ENCODE measurements around the gene CNTN6.

Gene CNTN6

GRCh38 chr3:1092771-1093170, at the start of gene CNTN6:
Gene CNTN6 (plus strand): TSS chr3:1093024. CDS start chr3:1148009, 54,985 bp downstream.
- Histone ChIP-seq H3K9me3 (ENCODE audit: control insufficient read depth in 2 of 2, low read length in 2 of 2) (no peaks in the 10 kb centered on the region), H3K4me3 (ENCODE audit: low read length in 2 of 2) (no peak within 1 kb of the TSS), H3K36me3 (ENCODE audit: control insufficient read depth in 2 of 2, insufficient read depth in 2 of 2, low read length in 2 of 2) (no peaks in the 10 kb centered on the region), H3K27me3 (ENCODE audit: control insufficient read depth in 1 of 2, insufficient read depth in 2 of 2, low read length in 2 of 2) (no peaks in the 10 kb centered on the region), H3K4me1 (ENCODE audit: control insufficient read depth, insufficient read depth, low read length) (no peaks in the 10 kb centered on the region), H3K27ac (ENCODE audit: low read length) (no peak within 1 kb of the TSS), H3K9ac (ENCODE audit: low read length in 2 of 2) (no peak within 1 kb of the TSS)

GRCh38 chr3:1048558-1048957, 44.3 kb upstream of the CNTN6 start:
- H3K27me3 ChIP-seq (ENCODE audit: control insufficient read depth in 1 of 2, insufficient read depth in 2 of 2, low read length in 2 of 2) = no peaks in the 10 kb centered on the region
- no peak overlapping the region for H3K4me3 ChIP-seq (ENCODE audit: low read length in 2 of 2)
- no peaks in the 10 kb centered on the region for H3K4me1 ChIP-seq (ENCODE audit: control insufficient read depth, insufficient read depth, low read length)
- no peak overlapping the region for H3K27ac ChIP-seq (ENCODE audit: low read length)
- H3K36me3 ChIP-seq (ENCODE audit: control insufficient read depth in 2 of 2, insufficient read depth in 2 of 2, low read length in 2 of 2) = no peaks in the 10 kb centered on the region
- H3K9me3 ChIP-seq (ENCODE audit: control insufficient read depth in 2 of 2, low read length in 2 of 2) = no peaks in the 10 kb centered on the region
- no peak overlapping the region for H3K9ac ChIP-seq (ENCODE audit: low read length in 2 of 2)

- no peak overlapping the region for H3K9ac ChIP-seq (ENCODE audit: low read length in 2 of 2)
- H3K36me3 ChIP-seq (ENCODE audit: control insufficient read depth in 2 of 2, insufficient read depth in 2 of 2, low read length in 2 of 2) = no peaks in the 10 kb centered on the region
- H3K4me1 ChIP-seq (ENCODE audit: control insufficient read depth, insufficient read depth, low read length) = no peaks in the 10 kb centered on the region
- H3K27me3 ChIP-seq (ENCODE audit: control insufficient read depth in 1 of 2, insufficient read depth in 2 of 2, low read length in 2 of 2) = no peaks in the 10 kb centered on the region
- H3K4me3 ChIP-seq (ENCODE audit: low read length in 2 of 2) = no peak overlapping the region
- no peaks in the 10 kb centered on the region for H3K9me3 ChIP-seq (ENCODE audit: control insufficient read depth in 2 of 2, low read length in 2 of 2)
- no peak overlapping the region for H3K27ac ChIP-seq (ENCODE audit: low read length)
Observed at GRCh38 chr3:1055870-1056269, 37.0 kb upstream of the CNTN6 start.

- H3K27ac ChIP-seq (ENCODE audit: low read length) = no peak overlapping the region
Observed at GRCh38 chr3:1056744-1057143, 36.1 kb upstream of the CNTN6 start.

GRCh38 chr3:1057436-1057835, 35.4 kb upstream of the CNTN6 start:
- no peak overlapping the region for H3K27ac ChIP-seq (ENCODE audit: low read length)
- H3K36me3 ChIP-seq (ENCODE audit: control insufficient read depth in 2 of 2, insufficient read depth in 2 of 2, low read length in 2 of 2) = no peaks in the 10 kb centered on the region
- no peak overlapping the region for H3K4me3 ChIP-seq (ENCODE audit: low read length in 2 of 2)
- H3K9me3 ChIP-seq (ENCODE audit: control insufficient read depth in 2 of 2, low read length in 2 of 2) = no peaks in the 10 kb centered on the region
- H3K9ac ChIP-seq (ENCODE audit: low read length in 2 of 2) = no peak overlapping the region
- H3K4me1 ChIP-seq (ENCODE audit: control insufficient read depth, insufficient read depth, low read length) = no peaks in the 10 kb centered on the region
- H3K27me3 ChIP-seq (ENCODE audit: control insufficient read depth in 1 of 2, insufficient read depth in 2 of 2, low read length in 2 of 2) = no peaks in the 10 kb centered on the region

More at GRCh38 chr3:1056744-1057143, 36.1 kb upstream of the CNTN6 start:
- H3K9ac ChIP-seq (ENCODE audit: low read length in 2 of 2) = no peak overlapping the region
- H3K4me1 ChIP-seq (ENCODE audit: control insufficient read depth, insufficient read depth, low read length) = no peaks in the 10 kb centered on the region
- H3K27me3 ChIP-seq (ENCODE audit: control insufficient read depth in 1 of 2, insufficient read depth in 2 of 2, low read length in 2 of 2) = no peaks in the 10 kb centered on the region
- no peak overlapping the region for H3K4me3 ChIP-seq (ENCODE audit: low read length in 2 of 2)
- H3K36me3 ChIP-seq (ENCODE audit: control insufficient read depth in 2 of 2, insufficient read depth in 2 of 2, low read length in 2 of 2) = no peaks in the 10 kb centered on the region
- no peaks in the 10 kb centered on the region for H3K9me3 ChIP-seq (ENCODE audit: control insufficient read depth in 2 of 2, low read length in 2 of 2)

- Histone ChIP-seq H3K27me3 (ENCODE audit: control insufficient read depth in 1 of 2, insufficient read depth in 2 of 2, low read length in 2 of 2) (no peaks in the 10 kb centered on the region), H3K9ac (ENCODE audit: low read length in 2 of 2) (no peak overlapping the region), H3K9me3 (ENCODE audit: control insufficient read depth in 2 of 2, low read length in 2 of 2) (no peaks in the 10 kb centered on the region), H3K27ac (ENCODE audit: low read length) (no peak overlapping the region), H3K4me3 (ENCODE audit: low read length in 2 of 2) (no peak overlapping the region), H3K4me1 (ENCODE audit: control insufficient read depth, insufficient read depth, low read length) (no peaks in the 10 kb centered on the region), H3K36me3 (ENCODE audit: control insufficient read depth in 2 of 2, insufficient read depth in 2 of 2, low read length in 2 of 2) (no peaks in the 10 kb centered on the region)
Observed at GRCh38 chr3:1068985-1069384, 23.8 kb upstream of the CNTN6 start.

- no peak overlapping the region for H3K27ac ChIP-seq (ENCODE audit: low read length)
- no peak overlapping the region for H3K9ac ChIP-seq (ENCODE audit: low read length in 2 of 2)
- no peaks in the 10 kb centered on the region for H3K27me3 ChIP-seq (ENCODE audit: control insufficient read depth in 1 of 2, insufficient read depth in 2 of 2, low read length in 2 of 2)
- H3K9me3 ChIP-seq (ENCODE audit: control insufficient read depth in 2 of 2, low read length in 2 of 2) = no peaks in the 10 kb centered on the region
- no peak overlapping the region for H3K4me3 ChIP-seq (ENCODE audit: low read length in 2 of 2)
- no peaks in the 10 kb centered on the region for H3K36me3 ChIP-seq (ENCODE audit: control insufficient read depth in 2 of 2, insufficient read depth in 2 of 2, low read length in 2 of 2)
- H3K4me1 ChIP-seq (ENCODE audit: control insufficient read depth, insufficient read depth, low read length) = no peaks in the 10 kb centered on the region
Observed at GRCh38 chr3:1072041-1072440, 20.8 kb upstream of the CNTN6 start.

GRCh38 chr3:1079662-1080061, 13.2 kb upstream of the CNTN6 start:
- H3K27ac ChIP-seq (ENCODE audit: low read length) = no peak overlapping the region
- no peaks in the 10 kb centered on the region for H3K27me3 ChIP-seq (ENCODE audit: control insufficient read depth in 1 of 2, insufficient read depth in 2 of 2, low read length in 2 of 2)
- H3K4me3 ChIP-seq (ENCODE audit: low read length in 2 of 2) = no peak overlapping the region
- H3K4me1 ChIP-seq (ENCODE audit: control insufficient read depth, insufficient read depth, low read length) = no peaks in the 10 kb centered on the region
- H3K9ac ChIP-seq (ENCODE audit: low read length in 2 of 2) = no peak overlapping the region
- H3K9me3 ChIP-seq (ENCODE audit: control insufficient read depth in 2 of 2, low read length in 2 of 2) = no peaks in the 10 kb centered on the region
- H3K36me3 ChIP-seq (ENCODE audit: control insufficient read depth in 2 of 2, insufficient read depth in 2 of 2, low read length in 2 of 2) = no peaks in the 10 kb centered on the region

GRCh38 chr3:1082108-1082507, 10.7 kb upstream of the CNTN6 start:
- Histone ChIP-seq H3K9ac (ENCODE audit: low read length in 2 of 2) (no peak overlapping the region), H3K4me1 (ENCODE audit: control insufficient read depth, insufficient read depth, low read length) (no peaks in the 10 kb centered on the region), H3K9me3 (ENCODE audit: control insufficient read depth in 2 of 2, low read length in 2 of 2) (no peaks in the 10 kb centered on the region), H3K36me3 (ENCODE audit: control insufficient read depth in 2 of 2, insufficient read depth in 2 of 2, low read length in 2 of 2) (no peaks in the 10 kb centered on the region), H3K27ac (ENCODE audit: low read length) (no peak overlapping the region), H3K4me3 (ENCODE audit: low read length in 2 of 2) (no peak overlapping the region), H3K27me3 (ENCODE audit: control insufficient read depth in 1 of 2, insufficient read depth in 2 of 2, low read length in 2 of 2) (no peaks in the 10 kb centered on the region)

- H3K36me3 ChIP-seq (ENCODE audit: control insufficient read depth in 2 of 2, insufficient read depth in 2 of 2, low read length in 2 of 2) = no peaks in the 10 kb centered on the region
- H3K27ac ChIP-seq (ENCODE audit: low read length) = no peak overlapping the region
- H3K9ac ChIP-seq (ENCODE audit: low read length in 2 of 2) = no peak overlapping the region
- H3K9me3 ChIP-seq (ENCODE audit: control insufficient read depth in 2 of 2, low read length in 2 of 2) = no peaks in the 10 kb centered on the region
- H3K4me1 ChIP-seq (ENCODE audit: control insufficient read depth, insufficient read depth, low read length) = no peaks in the 10 kb centered on the region
- H3K4me3 ChIP-seq (ENCODE audit: low read length in 2 of 2) = no peak overlapping the region
- no peaks in the 10 kb centered on the region for H3K27me3 ChIP-seq (ENCODE audit: control insufficient read depth in 1 of 2, insufficient read depth in 2 of 2, low read length in 2 of 2)
Observed at GRCh38 chr3:1087066-1087560, 5.7 kb upstream of the CNTN6 start.

- no peak overlapping the region for H3K9ac ChIP-seq (ENCODE audit: low read length in 2 of 2)
- H3K36me3 ChIP-seq (ENCODE audit: control insufficient read depth in 2 of 2, insufficient read depth in 2 of 2, low read length in 2 of 2) = no peaks in the 10 kb centered on the region
- no peak overlapping the region for H3K4me3 ChIP-seq (ENCODE audit: low read length in 2 of 2)
- H3K4me1 ChIP-seq (ENCODE audit: control insufficient read depth, insufficient read depth, low read length) = no peaks in the 10 kb centered on the region
- no peaks in the 10 kb centered on the region for H3K27me3 ChIP-seq (ENCODE audit: control insufficient read depth in 1 of 2, insufficient read depth in 2 of 2, low read length in 2 of 2)
- no peaks in the 10 kb centered on the region for H3K9me3 ChIP-seq (ENCODE audit: control insufficient read depth in 2 of 2, low read length in 2 of 2)
- no peak overlapping the region for H3K27ac ChIP-seq (ENCODE audit: low read length)
Observed at GRCh38 chr3:1088503-1088902, 4.3 kb upstream of the CNTN6 start.

All from stomach smooth muscle (tissue), 2 donors.